Activated T-cell treated with anti-CD3 and anti-CD28 coated beads, Interleukin-2, amount 50 U/mL, for 1 hour (primary cell): ENCODE data around the gene ZNF70.
"Not testable (repeated sequence)": the region's sequence is repeated elsewhere in the genome, so short reads cannot be mapped to it uniquely, and the experiment has no call there.

Experiments used
- DNase-seq: peaks from one replicate; pipeline ENCODE4 v3.0.0-alpha.2; 2020

The ZNF70 gene

DNA sequence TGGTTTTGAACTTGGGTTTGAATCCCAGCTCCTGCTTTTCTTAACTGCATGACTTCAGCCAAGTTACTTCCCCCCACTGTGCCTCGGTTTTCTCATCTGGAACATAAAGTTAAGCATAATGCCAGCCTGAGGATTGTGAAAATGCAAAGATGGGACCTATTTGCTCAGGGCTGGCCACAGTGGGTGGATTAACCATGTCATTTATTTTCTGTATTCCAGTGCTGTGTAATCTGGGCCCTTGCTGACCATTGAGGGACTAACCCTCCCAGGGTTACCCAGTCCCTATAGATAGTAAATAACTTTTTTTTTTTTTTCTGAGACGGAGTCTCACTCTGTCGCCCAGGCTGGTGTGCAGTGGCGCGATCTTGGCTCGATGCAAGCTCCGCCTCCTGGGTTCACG, 4.8 kb upstream of the ZNF70 start:
- DNase-seq: no peak

DNA sequence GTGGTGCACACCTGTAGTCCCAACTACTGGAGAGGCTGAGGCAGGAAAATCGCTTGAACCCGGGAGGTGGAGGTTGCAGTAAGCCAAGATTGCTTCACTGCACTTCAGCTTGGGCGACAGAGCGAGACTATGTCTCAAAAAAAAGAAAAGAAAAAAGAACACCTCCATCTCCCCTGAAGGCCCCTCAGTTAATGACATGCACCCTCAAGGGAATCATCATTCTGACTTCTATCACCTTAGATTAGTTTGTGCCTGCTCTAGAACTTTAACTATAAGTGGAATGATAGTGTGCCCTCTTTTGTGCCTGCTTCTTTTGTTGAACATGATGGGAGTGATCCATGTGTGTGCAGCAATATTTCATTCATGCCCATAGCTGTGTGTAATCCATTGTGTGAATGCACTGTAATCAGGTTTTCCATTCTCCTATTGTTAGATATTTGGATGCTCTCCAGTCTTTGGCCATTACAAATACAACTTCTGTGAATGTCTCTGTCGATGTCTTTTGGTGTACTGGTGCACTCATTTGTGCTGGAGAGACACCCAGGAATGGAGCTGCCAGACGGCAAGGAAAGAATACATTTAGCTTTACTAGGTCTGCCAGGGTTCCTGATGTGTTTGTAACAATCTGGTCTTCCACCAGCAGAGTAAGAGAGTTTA, 4.2 kb upstream of the ZNF70 start:
- DNase-seq: no peak

GRCh38 chr22:23754220-23754919, 3.5 kb upstream of the ZNF70 start, which contains the start of gene VPREB3:
VPREB3 (minus strand) TSS chr22:23754425; CDS start chr22:23754363, 62 bp downstream.
- DNase-seq: no peak

GRCh38 chr22:23753385-23753784, 2.5 kb upstream of the ZNF70 start:
- DNase-seq: no peak

DNA sequence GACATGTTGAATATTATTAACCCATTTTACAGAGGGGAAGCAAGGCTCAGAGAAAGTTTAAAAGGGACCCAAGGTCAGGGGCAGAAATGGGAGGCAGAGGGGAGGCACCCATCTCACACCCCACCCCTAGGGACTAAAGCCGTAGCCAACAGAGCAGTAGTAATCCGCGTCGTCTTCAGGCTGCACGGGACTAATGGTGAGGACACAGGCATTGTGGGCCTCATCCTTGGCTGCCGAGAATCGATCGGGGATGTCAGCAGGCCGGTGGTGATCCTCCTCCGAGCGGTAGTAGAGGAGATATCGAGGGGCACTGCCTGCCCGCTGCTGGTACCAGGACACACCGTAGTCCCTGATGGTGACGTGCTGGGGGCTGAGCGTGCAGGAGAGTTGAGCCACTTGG, 1.8 kb upstream of the ZNF70 start:
- DNase-seq: no peak

GRCh38 chr22:23752090-23752691, 1.3 kb upstream of the ZNF70 start:
- no peak for DNase-seq

GRCh38 chr22:23751441-23751996, 607 bp upstream of the ZNF70 start:
- no peak for DNase-seq

DNA sequence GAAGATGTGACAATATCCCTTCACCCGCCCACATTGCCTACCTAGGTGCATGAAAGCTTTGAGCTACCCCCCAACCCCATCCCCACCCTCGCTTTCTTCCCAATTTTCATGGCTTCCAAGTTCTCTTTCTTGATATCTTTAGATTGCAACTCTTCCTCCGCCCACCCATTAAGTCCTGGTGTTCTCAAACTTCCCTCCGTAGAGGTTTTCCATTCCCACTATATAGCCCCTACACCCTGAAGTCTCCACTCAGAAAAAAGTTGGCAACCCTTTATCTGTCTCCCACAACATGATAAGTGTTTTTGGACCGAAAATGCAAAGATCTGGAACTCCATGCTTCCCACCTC, 572 bp downstream of the ZNF70 start:
- DNase-seq: no peak

DNA sequence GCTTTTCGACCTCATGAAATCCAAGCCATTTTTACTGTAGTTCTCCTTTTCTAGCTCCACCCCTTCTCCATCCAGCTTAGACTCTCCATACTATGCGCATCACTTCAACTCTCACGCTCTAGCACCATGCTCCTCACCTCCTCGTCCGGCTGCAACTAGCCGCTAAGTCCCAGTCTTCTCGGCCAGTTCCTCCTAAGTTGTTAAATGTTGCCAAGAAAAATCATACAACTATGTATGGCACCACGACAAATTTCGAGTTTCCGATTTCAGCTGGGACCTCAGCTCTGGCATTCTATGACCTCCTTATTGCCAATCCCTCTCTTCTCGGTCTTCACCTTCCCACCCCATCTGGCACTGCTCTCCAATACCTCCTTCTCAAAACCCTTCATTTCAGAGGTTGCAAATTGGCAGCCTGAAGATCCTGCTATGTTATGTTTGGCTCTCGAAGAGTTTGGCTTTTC, 1.0 kb downstream of the ZNF70 start:
- no peak for DNase-seq

DNA sequence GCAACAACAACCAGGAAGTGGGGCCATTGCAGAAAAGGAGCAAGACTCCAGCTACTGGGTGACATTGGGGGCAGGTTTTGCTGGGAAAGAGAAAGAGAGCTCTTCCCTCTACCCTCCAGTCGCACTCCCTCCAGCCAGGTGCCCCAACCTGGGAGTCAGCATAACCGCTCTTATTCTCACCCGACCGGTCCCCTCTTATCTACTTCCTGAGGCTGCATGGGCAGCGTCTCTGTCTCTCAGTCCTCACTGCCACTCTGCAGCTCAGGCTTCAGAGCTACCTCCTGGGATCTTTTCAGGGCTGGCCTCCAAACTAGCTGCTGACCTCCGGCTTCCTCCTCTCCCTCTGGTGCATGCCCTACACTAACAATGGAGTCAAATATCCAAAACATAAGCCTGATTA, 5.1 kb downstream of the ZNF70 start:
- DNase-seq: no peak

DNA sequence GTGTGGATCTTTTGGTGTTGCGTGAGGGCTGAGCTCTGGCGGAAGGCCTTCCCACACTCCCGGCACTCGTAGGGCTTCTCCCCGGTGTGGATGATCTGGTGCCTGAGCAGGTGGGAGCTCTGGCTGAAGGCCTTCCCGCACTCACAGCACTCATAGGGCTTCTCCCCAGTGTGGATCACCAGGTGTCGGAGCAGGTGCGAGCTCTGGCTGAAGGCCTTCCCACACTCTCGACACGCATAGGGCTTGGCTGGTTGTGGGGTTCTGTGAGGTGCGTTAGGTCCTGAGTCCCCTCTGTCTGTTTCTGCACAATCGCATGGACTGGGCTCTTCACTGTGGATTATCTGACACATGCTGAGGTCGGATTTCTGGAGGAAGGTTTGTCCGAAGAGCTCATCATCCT, 6.4 kb downstream of the ZNF70 start:
- DNase-seq: no peak

DNA sequence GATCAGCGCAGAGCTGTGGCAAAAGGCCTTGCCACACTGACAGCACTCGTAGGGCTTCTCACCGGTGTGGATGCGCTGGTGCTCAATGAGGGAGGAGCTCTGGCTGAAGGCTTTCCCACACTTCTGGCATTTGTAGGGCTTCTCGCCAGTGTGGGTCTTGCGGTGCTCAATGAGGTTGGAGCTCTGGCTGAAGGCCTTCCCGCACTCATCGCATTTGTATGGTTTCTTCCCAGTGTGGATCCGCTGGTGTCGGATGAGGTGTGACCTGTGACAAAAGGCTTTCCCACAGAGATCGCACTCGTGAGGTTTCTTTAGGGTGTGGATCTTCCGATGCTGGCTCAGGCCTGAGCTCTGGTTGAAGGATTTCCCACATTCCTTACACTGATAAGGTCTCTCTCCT, 6.9 kb downstream of the ZNF70 start:
- DNase-seq: no peak

- DNase-seq: no peak
Observed at GRCh38 chr22:23743303-23743705, 7.6 kb downstream of the ZNF70 start.

GRCh38 chr22:23742505-23743264, 8.2 kb downstream of the ZNF70 start:
- DNase-seq: no peak

DNA sequence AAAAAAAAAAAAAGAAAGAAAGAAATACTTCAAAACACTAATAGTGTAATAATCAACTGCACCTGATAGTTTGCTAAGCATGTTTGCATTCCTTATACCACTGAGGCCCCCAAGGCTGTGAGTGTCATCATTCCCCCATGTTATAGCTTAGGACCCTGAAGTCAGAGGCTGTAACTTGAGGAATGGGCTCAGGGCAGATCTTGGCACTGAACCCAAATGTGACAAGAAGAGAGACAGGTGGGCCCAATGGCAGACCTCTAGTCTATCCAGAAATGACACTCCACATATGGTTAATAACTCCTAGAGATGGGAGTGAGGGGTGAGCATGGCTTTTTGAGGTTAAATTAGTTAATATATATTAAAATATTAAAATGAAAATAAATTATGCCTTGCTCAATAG, 13.2 kb downstream of the ZNF70 start:
- no peak for DNase-seq

- DNase-seq: not testable (repeated sequence)
Observed at GRCh38 chr22:23728108-23728507, 22.8 kb downstream of the ZNF70 start.

- DNase-seq: no peak
Observed at GRCh38 chr22:23722724-23723123, 28.2 kb downstream of the ZNF70 start.

DNA sequence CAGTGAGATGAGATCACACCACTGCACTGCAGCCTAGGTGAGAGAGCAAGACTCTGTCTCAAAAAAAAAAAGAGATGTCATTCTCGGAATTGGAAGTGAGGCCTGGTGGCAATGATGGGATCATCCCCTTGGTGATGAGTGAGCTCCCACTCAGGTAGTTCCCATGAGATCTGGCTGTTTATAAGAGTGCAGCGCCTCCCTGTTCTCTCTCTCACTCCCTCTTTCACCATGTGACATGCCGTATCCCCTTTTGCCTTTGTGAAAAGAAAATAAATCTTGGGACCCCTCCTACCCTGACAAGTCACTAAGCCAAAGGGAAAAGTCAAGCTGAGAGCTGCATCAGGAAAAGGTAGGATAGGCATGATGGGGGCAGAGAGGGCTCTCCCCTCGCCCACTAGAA, 28.8 kb downstream of the ZNF70 start:
- no peak for DNase-seq

GRCh38 chr22:23720855-23721254, 30.1 kb downstream of the ZNF70 start:
- DNase-seq: no peak

DNA sequence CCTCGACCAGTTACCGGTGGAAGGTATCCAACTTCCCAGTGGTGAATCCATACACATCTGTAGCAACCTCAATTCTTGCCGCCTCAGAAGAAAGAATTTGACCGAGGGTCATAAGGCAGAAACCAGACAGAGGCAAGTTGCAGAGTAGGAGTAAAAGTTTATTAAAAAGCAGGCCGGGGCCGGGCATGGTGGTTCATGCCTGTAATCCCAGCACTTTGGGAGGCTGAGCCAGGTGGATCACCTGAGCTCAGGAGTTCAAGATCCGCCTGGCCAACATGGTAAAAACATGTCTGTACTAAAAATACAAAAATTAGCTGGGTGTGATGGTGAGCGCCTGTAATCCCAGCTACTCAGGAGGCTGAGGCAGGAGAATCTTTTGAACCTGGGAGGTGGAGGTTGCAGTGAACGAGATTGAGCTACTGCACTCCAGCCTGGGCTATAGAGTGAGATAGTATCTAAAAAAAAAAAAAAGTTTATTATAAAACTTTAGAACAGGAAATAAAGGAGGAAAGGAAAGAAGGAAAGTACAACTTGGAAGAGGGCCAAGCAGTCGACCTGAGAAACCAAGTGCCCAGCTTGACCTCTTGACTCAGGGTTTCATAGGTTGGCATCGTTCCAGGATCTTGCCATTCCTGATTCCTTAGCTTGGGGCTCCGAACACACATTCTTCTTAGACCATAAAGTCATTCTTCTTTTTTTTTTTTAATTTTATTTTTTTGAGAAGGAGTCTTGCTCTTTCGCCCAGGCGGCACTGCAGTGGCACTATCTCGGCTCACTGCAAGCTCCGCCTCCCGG, 32.3 kb downstream of the ZNF70 start:
- no peak for DNase-seq

GRCh38 chr22:23716811-23717801, 33.8 kb downstream of the ZNF70 start:
- DNase-seq: peak; percentile 86
